H1 (cell line): ENCODE data around the gene NELFB. TPM values are rescaled to one million over a fixed set of nuclear protein-coding genes. Genes with fewer than 3 reads are reported as not detected.

Source experiments
- CTCF ChIA-PET: fragments of 300-600 bp; sonication (Branson Sonifier 250); formaldehyde crosslinking; loops from one replicate; lab custom pipeline; 2021; ENCODE audit not compliant: partially characterized antibody; lab: Charles Lee
- POLR2A ChIA-PET: fragments of 300-600 bp; sonication (Branson Sonifier 250); formaldehyde crosslinking; loops from one replicate; lab custom pipeline; 2021; ENCODE audit warnings: inconsistent platforms; ENCODE audit not compliant: partially characterized antibody; lab: Charles Lee
- DNase-seq, 2 experiments: peaks; one replicate each; pipeline versions ENCODE4 v3.0.0 to v3.0.0-alpha.2; 2010 to 2022; ENCODE audit warnings: low spot score in 2 of 2, low read depth in 1 of 2, mixed read lengths in 1 of 2
- FAIRE-seq: peaks from 2 replicates; lab custom pipeline; 2011; peaks lifted over from hg19 to GRCh38; lab: Jason Lieb, UNC
- H2AFZ ChIP-seq: 2 replicates; pipeline ENCODE4 v1.8.1; 2012; ENCODE audit warnings: low read length, inconsistent platforms
- H2AK5ac ChIP-seq: 2 replicates; pipeline ENCODE4 v1.6.1; 2013; ENCODE audit warnings: low read depth, low read length
- H2BK120ac ChIP-seq: replicated peaks from 2 replicates; pipeline ENCODE3; 2013; ENCODE audit warnings: low read depth, low read length, inconsistent platforms
- H2BK12ac ChIP-seq: 2 replicates; pipeline ENCODE4 v1.6.1; 2013; ENCODE audit warnings: low read depth, low read length
- H2BK15ac ChIP-seq: 2 replicates; pipeline ENCODE4 v1.6.1; 2013; ENCODE audit warnings: low read length
- H2BK20ac ChIP-seq: 2 replicates; pipeline ENCODE4 v1.6.1; 2013; ENCODE audit warnings: low read length
- H2BK5ac ChIP-seq: 2 replicates; pipeline ENCODE4 v1.6.1; 2013; ENCODE audit warnings: low read depth, low read length
- H3K14ac ChIP-seq: 2 replicates; pipeline ENCODE4 v1.6.1; 2013; ENCODE audit warnings: inconsistent platforms; ENCODE audit not compliant: insufficient read length
- H3K18ac ChIP-seq: 2 replicates; pipeline ENCODE4 v1.6.1; 2013; ENCODE audit warnings: low read length; ENCODE audit errors: extremely low read depth
- H3K23ac ChIP-seq: 2 replicates; pipeline ENCODE4 v1.6.1; 2013; ENCODE audit warnings: inconsistent platforms; ENCODE audit not compliant: insufficient read length
- H3K23me2 ChIP-seq: 2 replicates; pipeline ENCODE4 v1.6.1; 2013; ENCODE audit warnings: low read depth, low read length
- H3K27ac ChIP-seq: 2 replicates; pipeline ENCODE4 v1.6.1; 2011; ENCODE audit warnings: low read depth, low read length, inconsistent platforms
- H3K27me3 ChIP-seq, 4 experiments: replicated peaks in 1 of 4; 1 replicate in 1 of 4; 2 replicates in 3 of 4; pipeline versions ENCODE4 v1.6.1 to v1.8.1; 2011 to 2013; ENCODE audit warnings: low read length in 3 of 4, mild to moderate bottlenecking in 3 of 4, inconsistent platforms in 2 of 4, mixed read lengths in 2 of 4, moderate library complexity in 1 of 4; ENCODE audit not compliant: control insufficient read depth in 3 of 4, insufficient read depth in 3 of 4; ENCODE audit errors: extremely low read depth in 1 of 4
- H3K36me3 ChIP-seq, 4 experiments: 2 replicates each; pipeline versions ENCODE4 v1.6.1 to v1.8.1; 2011 to 2013; ENCODE audit warnings: mild to moderate bottlenecking in 4 of 4, low read length in 3 of 4, moderate library complexity in 2 of 4, control low read depth in 1 of 4, inconsistent platforms in 1 of 4; ENCODE audit not compliant: insufficient read depth in 4 of 4, control insufficient read depth in 2 of 4
- H3K4ac ChIP-seq: replicated peaks from 2 replicates; pipeline ENCODE3; 2013; ENCODE audit warnings: low read length, low read depth, mixed read lengths, inconsistent platforms; ENCODE audit not compliant: insufficient read length
- H3K4me1 ChIP-seq, 4 experiments: replicated peaks in 1 of 4; 1 replicate in 1 of 4; 2 replicates in 3 of 4; pipeline versions ENCODE4 v1.6.1 to v1.8.1; 2011 to 2013; ENCODE audit warnings: low read length in 3 of 4, inconsistent platforms in 2 of 4, mixed read lengths in 1 of 4; ENCODE audit not compliant: insufficient read depth in 4 of 4, control insufficient read depth in 3 of 4
- H3K4me2 ChIP-seq, 2 experiments: 2 replicates each; pipeline versions ENCODE4 v1.6.1 to v1.8.1; 2011 to 2013; ENCODE audit warnings: low read depth in 2 of 2, low read length in 2 of 2, control low read depth in 1 of 2, inconsistent platforms in 1 of 2, mild to moderate bottlenecking in 1 of 2; ENCODE audit not compliant: insufficient read depth in 1 of 2
- H3K4me3 ChIP-seq, 4 experiments: fragments of 200-600, 300-600 bp in 1 of 4; sonication (generic), shearing (Covaris generic), sonication (Bioruptor Twin) in 1 of 4; 2 replicates each; pipeline versions ENCODE4 v1.5.1 to v1.8.1; 2011 to 2016; ENCODE audit warnings: low read length in 4 of 4, low read depth in 3 of 4, control low read depth in 2 of 4, inconsistent platforms in 2 of 4, mild to moderate bottlenecking in 2 of 4, mixed read lengths in 1 of 4, moderate library complexity in 1 of 4; ENCODE audit not compliant: insufficient read depth in 2 of 4; ENCODE audit errors: extremely low read depth in 1 of 4
- H3K56ac ChIP-seq: replicated peaks from 2 replicates; pipeline ENCODE3; 2013; ENCODE audit warnings: low read depth, mild to moderate bottlenecking, mixed read lengths, low read length, inconsistent platforms; ENCODE audit not compliant: insufficient read length
- H3K79me1 ChIP-seq: 2 replicates; pipeline ENCODE4 v1.6.1; 2013; ENCODE audit warnings: low read depth, low read length, control low read depth
- H3K79me2 ChIP-seq, 2 experiments: 2 replicates each; pipeline versions ENCODE4 v1.6.1 to v1.8.1; 2012 to 2013; ENCODE audit warnings: low read length in 2 of 2, mild to moderate bottlenecking in 2 of 2, inconsistent platforms in 1 of 2; ENCODE audit not compliant: insufficient read depth in 2 of 2, control insufficient read depth in 1 of 2
- H3K9ac ChIP-seq, 4 experiments: replicated peaks in 1 of 4; 1 replicate in 1 of 4; 2 replicates in 3 of 4; pipeline versions ENCODE4 v1.6.1 to v1.8.1; 2011 to 2013; ENCODE audit warnings: low read depth in 3 of 4, low read length in 3 of 4, control low read depth in 2 of 4, mild to moderate bottlenecking in 2 of 4, moderate library complexity in 2 of 4, inconsistent platforms in 1 of 4; ENCODE audit errors: extremely low read depth in 1 of 4
- H3K9me3 ChIP-seq, 2 experiments: 2 replicates each; pipeline versions ENCODE4 v1.6.1 to v1.8.1; 2012 to 2013; ENCODE audit warnings: mild to moderate bottlenecking in 2 of 2, moderate library complexity in 2 of 2, control low read depth in 1 of 2, inconsistent platforms in 1 of 2, low read depth in 1 of 2, low read length in 1 of 2, mixed read lengths in 1 of 2; ENCODE audit not compliant: insufficient read depth in 2 of 2
- H4K20me1 ChIP-seq, 2 experiments: replicated peaks in 1 of 2; 2 replicates each; pipeline versions ENCODE3 to v1.8.1; 2011 to 2013; ENCODE audit warnings: inconsistent platforms in 2 of 2, low read length in 2 of 2, mild to moderate bottlenecking in 1 of 2; ENCODE audit not compliant: insufficient read depth in 2 of 2, control insufficient read depth in 1 of 2
- H4K5ac ChIP-seq: 2 replicates; pipeline ENCODE4 v1.6.1; 2013; ENCODE audit warnings: low read length, low read depth, mixed read lengths, inconsistent platforms; ENCODE audit not compliant: insufficient read length
- H4K8ac ChIP-seq: 2 replicates; pipeline ENCODE4 v1.8.0; 2013; ENCODE audit warnings: mild to moderate bottlenecking, moderate library complexity, low read length, inconsistent platforms; ENCODE audit not compliant: insufficient read depth; ENCODE audit errors: extremely low read depth
- H4K91ac ChIP-seq: replicated peaks from 2 replicates; pipeline ENCODE3; 2013; ENCODE audit warnings: low read length, mixed read lengths, inconsistent platforms; ENCODE audit not compliant: insufficient read length
- ASH2L ChIP-seq: fragments of 200-600, 300-600 bp; sonication (generic); IDR thresholded peaks from one replicate; pipeline ENCODE4 v1.7.1; 2017; ENCODE audit warnings: low read length
- BRCA1 ChIP-seq: IDR thresholded peaks from 2 replicates; pipeline ENCODE4 v1.6.1; 2012; ENCODE audit warnings: low read depth, low read length, improper control_type of control experiment
- CREB1 ChIP-seq: IDR thresholded peaks from 2 replicates; pipeline ENCODE4 v1.6.1; 2012; ENCODE audit warnings: inconsistent platforms
- GTF2F1 ChIP-seq: IDR thresholded peaks from 2 replicates; pipeline ENCODE4 v1.6.1; 2012; ENCODE audit warnings: low read depth, low read length, improper control_type of control experiment, borderline replicate concordance
- HDAC6 ChIP-seq: IDR thresholded peaks from one replicate; pipeline ENCODE4 v1.7.1; 2012; ENCODE audit warnings: low read depth, mild to moderate bottlenecking, inconsistent platforms, low read length, moderate library complexity
- PHF8 ChIP-seq: fragments of 200-600 bp; sonication (generic); conservative IDR thresholded peaks from 2 replicates; pipeline ENCODE4 v1.7.1; 2012; ENCODE audit warnings: low read depth, mild to moderate bottlenecking, inconsistent platforms, low read length, moderate library complexity
- RFX5 ChIP-seq: IDR thresholded peaks from 2 replicates; pipeline ENCODE4 v1.6.1; 2011; ENCODE audit warnings: low read depth, low read length, improper control_type of control experiment, borderline replicate concordance
- SIX5 ChIP-seq: IDR thresholded peaks from 2 replicates; pipeline ENCODE4 v1.6.1; 2011; ENCODE audit warnings: mild to moderate bottlenecking, low read depth, low read length
- TBP ChIP-seq: IDR thresholded peaks from 2 replicates; pipeline ENCODE4 v1.6.1; 2011; ENCODE audit warnings: low read depth, low read length, improper control_type of control experiment
- TCF12 ChIP-seq: IDR thresholded peaks from 2 replicates; pipeline ENCODE4 v1.6.1; 2011; ENCODE audit warnings: low read depth, mild to moderate bottlenecking, low read length
- WGBS, 2 experiments: shearing (Covaris generic) in 1 of 2; methylation state at CpG; one replicate each; pipeline versions ENCODE4 v1.1.6 to v1.1.7; 2013 to 2015; ENCODE audit warnings: low lambda C conversion rate in 2 of 2, mixed read lengths in 2 of 2, inconsistent platforms in 1 of 2, low coverage in 1 of 2, missing lambda C conversion rate in 1 of 2; ENCODE audit not compliant: insufficient replicate concordance in 2 of 2, insufficient coverage in 1 of 2, insufficient read length in 1 of 2; ENCODE audit errors: extremely low coverage in 1 of 2, missing lambda C conversion rate in 1 of 2; 5-methylcytosine and 5-hydroxymethylcytosine counted together
- polyA plus RNA-seq, 7 experiments: library from polyadenylated mRNA; depleted of rRNA in 3 of 7; stranded (reverse) in 5 of 7; unstranded in 2 of 7; fragments of >200 nt in 5 of 7; fragments of 200-250 nt in 2 of 7; gene quantifications; 1 replicate in 5 of 7; 2 replicates in 1 of 7; 4 replicates in 1 of 7; pipeline versions ENCODE4 v1.2.1 to v1.2.3, GENCODE V29; 2011 to 2013; ENCODE audit warnings: missing spikeins in 2 of 7, mixed read lengths in 2 of 7
- total RNA-seq: library from RNA; stranded (reverse); fragmentation: NEBNext Ultra II Directional; extraction: Animal tissue kit (Norgen Biotek cat#: 25700); gene quantifications from 2 replicates; pipeline ENCODE4 v1.2.1, GENCODE V29; 2021
- TF ChIP-seq, protein P1 (sequence below): IDR thresholded peaks from 2 replicates; pipeline ENCODE4 v1.6.1; 2011; ENCODE audit warnings: low read depth, mild to moderate bottlenecking, low read length; ENCODE audit not compliant: insufficient read depth

The NELFB gene
- total and polyA plus RNA-seq, 2 of the 8 experiments (the other 6 are each of a cell fraction or from before 2014, with no cell fraction given) = 57.6 to 78.0 TPM

DNA sequence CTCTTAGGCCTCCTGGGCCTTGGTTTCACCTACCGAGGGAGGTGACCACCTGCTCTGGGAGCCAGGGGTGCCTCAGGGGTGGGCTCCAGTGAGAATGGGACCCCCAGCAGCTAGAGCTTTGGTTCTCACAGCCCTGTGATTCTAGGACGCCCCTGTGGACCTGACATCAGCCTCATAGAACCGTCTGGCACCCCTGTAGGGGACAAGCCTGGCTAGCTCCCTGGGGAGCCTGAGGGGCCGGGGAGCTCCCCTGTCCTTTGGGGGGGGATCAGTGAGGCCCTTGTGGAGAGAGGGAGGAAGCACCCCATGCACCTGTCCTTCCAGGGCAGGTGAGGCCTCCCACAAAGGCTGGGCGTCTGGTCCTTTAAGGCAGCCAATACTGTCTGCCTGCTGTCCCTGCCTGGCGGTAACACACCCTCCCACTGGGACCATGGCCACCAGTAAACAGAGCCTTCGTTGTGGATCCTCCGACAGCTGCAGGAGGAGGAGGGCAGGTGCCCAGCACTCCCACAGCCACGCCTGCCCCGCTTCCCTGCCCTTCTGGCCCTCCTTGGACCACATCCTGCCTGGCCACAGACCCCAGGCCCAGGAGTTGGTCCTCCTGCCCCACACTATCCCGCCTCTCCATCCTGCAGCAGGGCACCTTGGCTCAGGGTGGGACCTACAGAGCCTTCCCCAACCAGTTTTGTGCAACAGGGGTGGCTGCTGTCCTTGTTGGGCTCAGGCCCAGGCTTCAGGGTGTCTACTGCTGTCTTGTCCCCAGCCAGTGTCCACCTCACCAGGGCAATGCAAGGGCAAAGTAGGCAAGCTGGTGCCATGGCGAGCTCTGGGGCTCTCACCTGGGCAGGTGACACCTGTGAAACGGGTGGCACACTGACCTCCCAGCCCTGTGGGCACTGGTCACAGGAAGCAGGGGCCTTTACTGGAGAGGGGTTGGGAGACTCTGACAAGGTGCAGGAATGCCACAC lies 17.1 kb upstream of the NELFB start:
- FAIRE-seq (no peak), DNase-seq (no peak)
- Histone ChIP-seq H3K27me3 (no peaks in the 10 kb centered on the region), H3K14ac (no peak overlapping the region), H2AFZ (no peak overlapping the region), H3K36me3 (peaks cover 4 to 13% (median 9%) of the 10 kb centered on the region in 4 experiments; a peak in 7 of 8 replicates), H3K4me1 (peaks cover 0 to 14% (median 11%) of the 10 kb centered on the region in 4 experiments; a peak in 6 of 7 replicates), H3K9me3 (no peaks in the 10 kb centered on the region), H2BK12ac (no peak overlapping the region), H3K56ac (no peak overlapping the region), H3K4me3 (no peak overlapping the region), H3K23ac (no peak overlapping the region), H3K4ac (no peak overlapping the region), H3K23me2 (peaks cover 5% of the 10 kb centered on the region; the same call in 1 of the 2 replicates), H3K79me1 (peaks cover 5% of the 10 kb centered on the region; the same call in 1 of the 2 replicates), H4K8ac (no peak overlapping the region), H2AK5ac (no peak overlapping the region), H2BK20ac (no peak overlapping the region), H3K79me2 (peaks cover 0 to 20% of the 10 kb centered on the region in 2 experiments; a peak in 2 of 4 replicates), H3K18ac (no peak overlapping the region), H2BK5ac (no peak overlapping the region), H3K4me2 (no peak overlapping the region), H2BK120ac (no peak overlapping the region), H4K91ac (peak overlapping the region; percentile 30), H4K20me1 (peaks cover 15 to 18% of the 10 kb centered on the region in 2 experiments), H4K5ac (no peak overlapping the region), H3K9ac (no peak overlapping the region), H3K27ac (no peak overlapping the region), H2BK15ac (no peak overlapping the region; the same call in 1 of the 2 replicates)
- ChIA-PET CTCF (interaction anchor here (0.8 to 20.2 kb wide), 26 partner anchors 8 to 209 kb away, joined by 3 to 204 read pairs (median 6); partner anchors contain the start of genes ANAPC2, CYSRT1, LRRC26 and RNF208), POLR2A (interaction anchor here (1.2 to 69.9 kb wide), 4 partner anchors 3 to 50 kb away, joined by 3 to 1462 read pairs (median 733); partner anchors contain the start of genes CYSRT1, NDOR1, NELFB and RNF208)
- WGBS, 2 experiments = 84% methylated on average over 13 of the region's 13 CpGs; no CpG with 5 or more reads in 1 of the 2 experiments
- no peak for TF ChIP-seq TCF12
- no peak for TF ChIP-seq RFX5
- no peak for TF ChIP-seq CREB1
- no peak for TF ChIP-seq SIX5
- no peak for TF ChIP-seq BRCA1
- no peak for TF ChIP-seq HDAC6
- no peak for TF ChIP-seq TBP
- no peak for TF ChIP-seq ASH2L
- TF ChIP-seq, protein P1, sequence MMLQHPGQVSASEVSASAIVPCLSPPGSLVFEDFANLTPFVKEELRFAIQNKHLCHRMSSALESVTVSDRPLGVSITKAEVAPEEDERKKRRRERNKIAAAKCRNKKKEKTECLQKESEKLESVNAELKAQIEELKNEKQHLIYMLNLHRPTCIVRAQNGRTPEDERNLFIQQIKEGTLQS = no peak
- no peak for TF ChIP-seq PHF8
- TF ChIP-seq GTF2F1 = no peak
